ENCODE measurements around the gene BABAM2.

Gene BABAM2

DNA sequence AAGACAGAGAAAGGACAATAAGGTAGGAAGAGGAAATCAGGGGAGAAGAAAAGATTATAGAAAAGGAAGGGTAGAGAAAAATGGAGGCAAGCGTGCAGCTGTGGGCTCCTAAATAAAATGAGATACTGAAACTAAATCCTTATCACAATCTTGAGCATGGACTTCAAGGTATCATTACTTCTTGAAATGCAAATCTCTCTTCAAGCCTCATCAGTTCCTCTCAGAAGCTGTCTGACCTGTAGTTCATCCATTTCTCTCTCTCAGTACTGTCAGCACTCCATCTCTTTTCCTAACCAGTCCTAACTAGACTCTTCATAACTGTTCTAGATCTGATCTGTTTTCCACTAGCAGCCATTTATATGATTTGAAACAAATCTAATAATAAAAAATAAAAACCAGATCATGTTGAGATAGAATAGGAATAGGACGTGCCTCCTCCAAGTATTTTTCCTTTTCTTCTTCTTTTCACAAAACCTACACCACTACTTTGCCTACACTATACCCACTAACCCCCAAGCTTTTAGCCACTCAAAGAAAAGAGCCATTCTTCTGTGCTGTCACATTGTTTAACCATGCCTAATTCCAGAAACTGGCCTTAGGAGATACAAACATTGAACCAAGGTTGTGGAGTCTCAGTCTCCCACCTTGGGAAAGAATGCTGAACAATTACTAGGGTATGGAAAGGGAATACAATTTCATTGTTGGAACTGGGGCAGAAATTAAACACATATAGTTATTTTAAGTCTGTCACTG lies 21.1 kb downstream of the BABAM2 start:
- DNase-seq (ENCODE audit: low read depth, low spot score), result no peak

DNA sequence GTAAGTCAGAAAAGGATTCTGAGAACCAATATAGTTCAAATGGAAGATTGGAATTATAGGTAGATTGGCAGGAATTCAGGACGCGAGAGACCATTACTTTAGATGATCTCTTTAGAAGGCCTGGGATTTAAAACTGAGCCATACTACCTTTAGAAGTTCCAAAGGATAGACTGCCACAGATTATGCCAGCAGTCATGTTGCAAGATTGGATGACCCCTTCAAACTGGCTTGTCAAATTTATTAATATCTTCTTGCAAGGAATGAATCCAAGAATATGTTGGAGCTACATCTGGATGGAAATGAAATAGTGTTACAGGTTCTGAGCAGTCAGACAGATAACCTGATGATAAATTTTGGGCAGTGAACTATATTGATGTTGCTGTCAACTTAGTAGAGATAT lies 22.0 kb downstream of the BABAM2 start:
- no peak for DNase-seq (ENCODE audit: low read depth, low spot score)

- no peak for DNase-seq (ENCODE audit: low read depth, low spot score)
Observed at GRCh38 chr2:27914041-27914804, 23.7 kb downstream of the BABAM2 start.

DNA sequence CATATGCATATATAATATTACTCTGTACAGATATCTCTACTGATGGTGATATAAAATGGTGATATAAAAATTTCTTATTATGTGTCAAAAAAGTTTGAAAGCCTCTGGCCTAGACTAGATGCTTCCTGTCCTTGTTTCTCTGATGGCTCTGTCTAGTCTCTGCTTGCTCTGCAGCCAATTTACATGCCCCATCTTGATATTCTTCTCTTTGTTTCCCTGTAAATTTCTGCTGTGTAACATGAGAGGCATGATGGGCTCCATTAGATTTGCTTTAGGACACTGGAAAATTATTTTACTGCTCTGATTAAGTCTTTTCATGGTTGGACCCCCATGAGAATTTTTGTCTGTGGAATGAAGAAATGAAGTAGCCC lies 24.3 kb downstream of the BABAM2 start:
- DNase-seq (ENCODE audit: low read depth, low spot score), result no peak

DNA sequence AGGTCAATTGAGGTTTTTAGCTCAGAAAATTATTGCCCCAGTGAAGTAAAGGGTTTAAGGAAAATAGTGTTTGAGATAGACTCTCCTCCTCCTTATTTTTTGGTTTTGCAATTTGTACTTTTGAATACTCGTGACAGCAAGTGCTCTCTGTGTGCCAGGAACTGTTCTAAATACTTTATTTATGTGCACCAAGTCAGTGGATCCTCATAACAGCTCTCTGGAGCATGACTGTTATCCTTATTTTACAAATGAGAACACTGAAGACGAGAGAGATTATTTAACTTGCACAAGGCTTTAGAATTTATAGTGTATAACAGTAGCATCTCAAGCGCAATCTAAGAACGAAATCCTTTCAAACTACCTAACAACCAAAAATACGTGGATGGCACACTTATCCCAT lies 24.7 kb downstream of the BABAM2 start:
- DNase-seq (ENCODE audit: low read depth, low spot score), result no peak

DNA sequence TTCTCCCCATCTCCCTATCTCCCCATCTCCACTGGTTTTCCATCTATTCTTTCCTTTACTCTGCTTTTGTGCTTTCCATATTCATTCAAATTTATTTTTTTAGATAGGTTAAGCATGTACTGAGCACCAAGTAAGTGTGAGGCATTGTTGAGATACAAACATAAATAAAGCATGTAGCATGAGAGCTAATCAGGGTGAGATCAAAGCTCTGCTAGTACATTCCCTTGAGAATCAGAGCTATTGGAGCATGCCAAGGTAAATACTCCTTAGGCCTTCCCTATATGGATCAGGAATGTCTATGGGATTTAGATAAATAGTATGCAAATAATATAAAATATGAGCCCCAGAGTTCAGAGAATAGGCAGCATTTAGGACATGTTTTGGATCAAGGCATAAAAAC lies 25.3 kb downstream of the BABAM2 start:
- no peak for DNase-seq (ENCODE audit: low read depth, low spot score)

DNA sequence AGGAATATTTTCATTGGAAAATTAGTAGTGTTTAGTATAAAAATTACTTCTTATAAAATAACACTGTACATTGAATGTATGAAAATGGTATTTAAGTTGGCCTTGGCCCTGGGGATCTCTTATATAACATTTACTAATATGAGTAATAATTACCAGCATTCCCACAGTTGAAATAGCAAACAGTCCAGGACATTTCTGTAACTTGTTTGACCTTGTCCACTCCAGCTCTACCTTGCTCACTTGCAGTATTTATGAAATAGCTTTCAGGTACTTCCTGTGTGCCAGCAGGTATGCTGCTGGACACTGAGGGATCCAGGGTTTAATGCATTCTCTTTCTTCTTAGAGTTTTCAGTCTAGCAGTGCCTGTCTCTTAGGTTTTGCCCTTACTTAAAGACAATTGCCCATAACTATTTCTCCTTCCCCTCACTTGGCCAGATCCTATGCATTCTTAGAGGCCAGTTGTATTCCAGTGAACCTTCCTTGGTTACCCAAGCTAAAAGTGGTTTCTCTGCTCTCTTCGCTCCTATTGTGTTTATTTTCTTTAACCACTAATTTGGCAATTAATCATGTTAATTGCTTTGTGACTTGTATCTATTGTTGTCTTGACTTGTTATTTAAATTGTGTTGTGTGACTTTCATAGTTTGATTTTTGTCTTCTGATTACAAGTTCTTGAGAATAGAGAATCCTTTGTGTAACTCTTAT lies 25.9 kb downstream of the BABAM2 start:
- no peak for DNase-seq (ENCODE audit: low read depth, low spot score)

- peak; percentile 41 for DNase-seq (ENCODE audit: low read depth, low spot score)
Observed at GRCh38 chr2:27920148-27920885, 29.8 kb downstream of the BABAM2 start.

- DNase-seq (ENCODE audit: low read depth, low spot score), result no peak
Observed at GRCh38 chr2:27921424-27921823, 30.9 kb downstream of the BABAM2 start.

- no peak for DNase-seq (ENCODE audit: low read depth, low spot score)
Observed at GRCh38 chr2:27921880-27922547, 31.5 kb downstream of the BABAM2 start.

DNA sequence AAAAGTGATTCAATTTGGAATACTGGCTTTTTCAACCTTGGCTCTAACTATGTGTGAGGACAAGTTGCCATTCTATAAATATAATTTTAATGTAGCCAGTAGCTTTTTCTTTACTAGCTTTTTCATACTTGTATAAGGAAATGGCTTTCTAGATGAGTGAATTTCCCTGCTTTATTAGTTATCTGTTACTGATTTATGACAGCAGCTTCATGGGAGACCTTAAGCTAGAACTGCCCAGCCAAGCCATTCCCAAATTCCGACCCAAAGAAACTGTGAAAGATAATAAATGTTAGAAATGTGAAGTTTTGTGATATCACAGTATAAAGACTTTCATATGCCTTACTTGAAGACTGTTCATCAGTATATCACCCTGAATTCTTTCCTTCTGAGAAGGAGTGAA lies 32.3 kb downstream of the BABAM2 start:
- DNase-seq (ENCODE audit: low read depth, low spot score), result no peak

GRCh38 chr2:27925766-27926472 lies 35.4 kb downstream of the BABAM2 start:
- DNase-seq (ENCODE audit: low read depth, low spot score), result no peak

GRCh38 chr2:27929916-27930486 lies 39.5 kb downstream of the BABAM2 start:
- DNase-seq (ENCODE audit: low read depth, low spot score), result no peak

- no peak for DNase-seq (ENCODE audit: low read depth, low spot score)
Observed at GRCh38 chr2:27931361-27931950, 40.9 kb downstream of the BABAM2 start.

GRCh38 chr2:27932396-27932795 lies 41.9 kb downstream of the BABAM2 start:
- no peak for DNase-seq (ENCODE audit: low read depth, low spot score)

GRCh38 chr2:27935026-27935425 lies 44.5 kb downstream of the BABAM2 start:
- no peak for DNase-seq (ENCODE audit: low read depth, low spot score)

- DNase-seq (ENCODE audit: low read depth, low spot score), result no peak
Observed at GRCh38 chr2:27940090-27940671, 49.7 kb downstream of the BABAM2 start.

GRCh38 chr2:27940982-27941381 lies 50.5 kb downstream of the BABAM2 start:
- DNase-seq (ENCODE audit: low read depth, low spot score), result no peak

Data from brain pericyte (primary cell).